ENCODE results near the gene UTS2R.
"Not testable (repeated sequence)": the region's sequence is repeated elsewhere in the genome, so short reads cannot be mapped to it uniquely, and the experiment has no call there.

The UTS2R gene

GRCh38 chr17:82411396-82412053, 40.0 kb downstream of the UTS2R start:
- H3K4me3 ChIP-seq (ENCODE audit: low read depth, low read length) = no peak overlapping the region
- H3K79me2 ChIP-seq (ENCODE audit: control insufficient read depth, insufficient read depth, low read length, poor library complexity) = no peaks in the 10 kb centered on the region
- no peaks in the 10 kb centered on the region for H3K79me1 ChIP-seq (ENCODE audit: low read length)
- H2AFZ ChIP-seq (ENCODE audit: insufficient read depth, low read length, poor library complexity) = no peak overlapping the region
- H4K8ac ChIP-seq (ENCODE audit: low read depth, low read length) = no peak overlapping the region
- no peak overlapping the region for H3K18ac ChIP-seq (ENCODE audit: low read length)
- peak overlapping the region; percentile 64 for H3K9ac ChIP-seq (ENCODE audit: low read length)
- H3K14ac ChIP-seq (ENCODE audit: low read length) = no peak overlapping the region
- H2BK5ac ChIP-seq (ENCODE audit: low read depth, low read length, poor library complexity) = no peak overlapping the region
- H2BK12ac ChIP-seq (ENCODE audit: low read length) = no peak overlapping the region
- H3K36me3 ChIP-seq (ENCODE audit: control insufficient read depth in 1 of 2, insufficient read depth in 2 of 2, low read length in 2 of 2) = no peaks in the 10 kb centered on the region
- no peaks in the 10 kb centered on the region for H3K4me1 ChIP-seq (ENCODE audit: control insufficient read depth in 1 of 2, insufficient read depth in 2 of 2, low read length in 2 of 2)
- no peak overlapping the region for H3K27ac ChIP-seq (ENCODE audit: low read depth, low read length)
- H4K12ac ChIP-seq (ENCODE audit: low read depth, low read length) = no peak overlapping the region
- no CpG with 5 or more reads among the region's 24 CpGs for WGBS (ENCODE audit: extremely low coverage, insufficient coverage, insufficient read length)
- H3K23ac ChIP-seq (ENCODE audit: low read length) = no peak overlapping the region
- H3K4me2 ChIP-seq (ENCODE audit: low read length) = no peak overlapping the region
- H3K4ac ChIP-seq (ENCODE audit: low read depth, low read length) = no peak overlapping the region
- H3K9me3 ChIP-seq (ENCODE audit: insufficient read depth, low read depth, low read length) = peaks cover 2% of the 10 kb centered on the region
- H2BK120ac ChIP-seq (ENCODE audit: insufficient read depth, low read length, poor library complexity) = no peak overlapping the region
- no peak overlapping the region for H2AK5ac ChIP-seq (ENCODE audit: low read length)
- H3K27me3 ChIP-seq (ENCODE audit: insufficient read depth, low read length) = no peaks in the 10 kb centered on the region
- no peak for DNase-seq
- H4K91ac ChIP-seq (ENCODE audit: low read depth, low read length) = no peak overlapping the region

- not testable (repeated sequence) for H3K9ac ChIP-seq (ENCODE audit: low read length); H3K27me3 ChIP-seq (ENCODE audit: insufficient read depth, low read length); H3K18ac ChIP-seq (ENCODE audit: low read length); H3K4me2 ChIP-seq (ENCODE audit: low read length); H4K91ac ChIP-seq (ENCODE audit: low read depth, low read length); H2AFZ ChIP-seq (ENCODE audit: insufficient read depth, low read length, poor library complexity); H4K8ac ChIP-seq (ENCODE audit: low read depth, low read length); H2AK5ac ChIP-seq (ENCODE audit: low read length); H3K27ac ChIP-seq (ENCODE audit: low read depth, low read length); H3K36me3 ChIP-seq (ENCODE audit: control insufficient read depth in 1 of 2, insufficient read depth in 2 of 2, low read length in 2 of 2); DNase-seq; H3K14ac ChIP-seq (ENCODE audit: low read length); H3K4me1 ChIP-seq (ENCODE audit: control insufficient read depth in 1 of 2, insufficient read depth in 2 of 2, low read length in 2 of 2); H3K79me2 ChIP-seq (ENCODE audit: control insufficient read depth, insufficient read depth, low read length, poor library complexity); H4K12ac ChIP-seq (ENCODE audit: low read depth, low read length); H3K23ac ChIP-seq (ENCODE audit: low read length); H3K4me3 ChIP-seq (ENCODE audit: low read depth, low read length); H2BK12ac ChIP-seq (ENCODE audit: low read length); H2BK120ac ChIP-seq (ENCODE audit: insufficient read depth, low read length, poor library complexity); H3K4ac ChIP-seq (ENCODE audit: low read depth, low read length); H2BK5ac ChIP-seq (ENCODE audit: low read depth, low read length, poor library complexity); H3K79me1 ChIP-seq (ENCODE audit: low read length); H3K9me3 ChIP-seq (ENCODE audit: insufficient read depth, low read depth, low read length)
- no CpG with 5 or more reads among the region's 16 CpGs for WGBS (ENCODE audit: extremely low coverage, insufficient coverage, insufficient read length)
These were observed 40.5 kb downstream of the UTS2R start for GRCh38 chr17:82412081-82412480.

GRCh38 chr17:82412535-82413520, 41.3 kb downstream of the UTS2R start:
- H3K4ac ChIP-seq (ENCODE audit: low read depth, low read length) = no peak overlapping the region
- H3K4me3 ChIP-seq (ENCODE audit: low read depth, low read length) = no peak overlapping the region
- H3K79me1 ChIP-seq (ENCODE audit: low read length) = no peaks in the 10 kb centered on the region
- no CpG with 5 or more reads among the region's 29 CpGs for WGBS (ENCODE audit: extremely low coverage, insufficient coverage, insufficient read length)
- no peaks in the 10 kb centered on the region for H3K27me3 ChIP-seq (ENCODE audit: insufficient read depth, low read length)
- no peaks in the 10 kb centered on the region for H3K79me2 ChIP-seq (ENCODE audit: control insufficient read depth, insufficient read depth, low read length, poor library complexity)
- no peak overlapping the region for H2AFZ ChIP-seq (ENCODE audit: insufficient read depth, low read length, poor library complexity)
- H3K27ac ChIP-seq (ENCODE audit: low read depth, low read length) = no peak overlapping the region
- no peak overlapping the region for H4K12ac ChIP-seq (ENCODE audit: low read depth, low read length)
- DNase-seq = no peak
- H4K91ac ChIP-seq (ENCODE audit: low read depth, low read length) = no peak overlapping the region
- H4K8ac ChIP-seq (ENCODE audit: low read depth, low read length) = no peak overlapping the region
- H3K18ac ChIP-seq (ENCODE audit: low read length) = no peak overlapping the region
- H2BK5ac ChIP-seq (ENCODE audit: low read depth, low read length, poor library complexity) = no peak overlapping the region
- peaks cover 1 to 2% of the 10 kb centered on the region in 2 experiments for H3K4me1 ChIP-seq (ENCODE audit: control insufficient read depth in 1 of 2, insufficient read depth in 2 of 2, low read length in 2 of 2)
- H3K9me3 ChIP-seq (ENCODE audit: insufficient read depth, low read depth, low read length) = peaks cover 2% of the 10 kb centered on the region
- no peak overlapping the region for H3K14ac ChIP-seq (ENCODE audit: low read length)
- no peak overlapping the region for H3K4me2 ChIP-seq (ENCODE audit: low read length)
- H3K36me3 ChIP-seq (ENCODE audit: control insufficient read depth in 1 of 2, insufficient read depth in 2 of 2, low read length in 2 of 2) = no peaks in the 10 kb centered on the region
- no peak overlapping the region for H2BK12ac ChIP-seq (ENCODE audit: low read length)
- no peak overlapping the region for H2BK120ac ChIP-seq (ENCODE audit: insufficient read depth, low read length, poor library complexity)
- no peak overlapping the region for H3K9ac ChIP-seq (ENCODE audit: low read length)
- H2AK5ac ChIP-seq (ENCODE audit: low read length) = no peak overlapping the region
- no peak overlapping the region for H3K23ac ChIP-seq (ENCODE audit: low read length)

- Histone ChIP-seq H2AFZ (ENCODE audit: insufficient read depth, low read length, poor library complexity) (no peak overlapping the region), H3K14ac (ENCODE audit: low read length) (no peak overlapping the region), H3K4me1 (ENCODE audit: control insufficient read depth in 1 of 2, insufficient read depth in 2 of 2, low read length in 2 of 2) (peaks cover 3 to 4% of the 10 kb centered on the region in 2 experiments), H2BK12ac (ENCODE audit: low read length) (no peak overlapping the region), H4K12ac (ENCODE audit: low read depth, low read length) (no peak overlapping the region), H3K9ac (ENCODE audit: low read length) (no peak overlapping the region), H3K79me1 (ENCODE audit: low read length) (peaks cover 6% of the 10 kb centered on the region), H2BK120ac (ENCODE audit: insufficient read depth, low read length, poor library complexity) (no peak overlapping the region), H3K4me2 (ENCODE audit: low read length) (peak overlapping the region; percentile 23), H3K4me3 (ENCODE audit: low read depth, low read length) (no peak overlapping the region), H2AK5ac (ENCODE audit: low read length) (no peak overlapping the region), H3K27me3 (ENCODE audit: insufficient read depth, low read length) (no peaks in the 10 kb centered on the region), H3K18ac (ENCODE audit: low read length) (no peak overlapping the region), H2BK5ac (ENCODE audit: low read depth, low read length, poor library complexity) (no peak overlapping the region), H4K91ac (ENCODE audit: low read depth, low read length) (no peak overlapping the region), H3K79me2 (ENCODE audit: control insufficient read depth, insufficient read depth, low read length, poor library complexity) (peaks cover 3% of the 10 kb centered on the region), H3K36me3 (ENCODE audit: control insufficient read depth in 1 of 2, insufficient read depth in 2 of 2, low read length in 2 of 2) (no peaks in the 10 kb centered on the region), H3K9me3 (ENCODE audit: insufficient read depth, low read depth, low read length) (peaks cover 2% of the 10 kb centered on the region), H3K23ac (ENCODE audit: low read length) (no peak overlapping the region), H4K8ac (ENCODE audit: low read depth, low read length) (no peak overlapping the region), H3K4ac (ENCODE audit: low read depth, low read length) (no peak overlapping the region), H3K27ac (ENCODE audit: low read depth, low read length) (no peak overlapping the region)
- peak; percentile 75 to 87 for DNase-seq
- no CpG with 5 or more reads among the region's 38 CpGs for WGBS (ENCODE audit: extremely low coverage, insufficient coverage, insufficient read length)
These were observed 43.1 kb downstream of the UTS2R start for GRCh38 chr17:82414548-82415281.
